ENCODE results near the gene RIT1. TPM values are rescaled to one million over a fixed set of nuclear protein-coding genes. Genes with fewer than 3 reads are reported as not detected.
"Not testable (repeated sequence)": the region's sequence is repeated elsewhere in the genome, so short reads cannot be mapped to it uniquely, and the experiment has no call there.

RIT1 gene
- total RNA-seq, 1 experiment from 2014 or later, result 22.4 TPM

GRCh38 chr1:155933591-155934096 lies 22.5 kb upstream of the RIT1 start:
- DNase-seq (ENCODE audit: low read depth), result no peak

GRCh38 chr1:155932487-155932886 lies 21.3 kb upstream of the RIT1 start:
- DNase-seq (ENCODE audit: low read depth), result no peak

- no peak for DNase-seq (ENCODE audit: low read depth)
Measured at GRCh38 chr1:155932081-155932480, 20.9 kb upstream of the RIT1 start.

- DNase-seq (ENCODE audit: low read depth), result peak; percentile 60
Measured at GRCh38 chr1:155931332-155932038, 20.3 kb upstream of the RIT1 start.

GRCh38 chr1:155930725-155931124 lies 19.6 kb upstream of the RIT1 start:
- DNase-seq (ENCODE audit: low read depth), result not testable (repeated sequence)

- DNase-seq (ENCODE audit: low read depth), result no peak
Measured at GRCh38 chr1:155929057-155929456, 17.9 kb upstream of the RIT1 start.

GRCh38 chr1:155925506-155925905 lies 14.4 kb upstream of the RIT1 start:
- no peak for DNase-seq (ENCODE audit: low read depth)

- DNase-seq (ENCODE audit: low read depth), result no peak
Measured at GRCh38 chr1:155920717-155921116, 9.6 kb upstream of the RIT1 start.

- no peak for DNase-seq (ENCODE audit: low read depth)
Measured at GRCh38 chr1:155919801-155920200, 8.7 kb upstream of the RIT1 start.

GRCh38 chr1:155918660-155919059 lies 7.5 kb upstream of the RIT1 start:
- no peak for DNase-seq (ENCODE audit: low read depth)

GRCh38 chr1:155913969-155914757 lies 3.0 kb upstream of the RIT1 start:
- no peak for DNase-seq (ENCODE audit: low read depth)

- DNase-seq (ENCODE audit: low read depth), result peak; percentile 16
Measured at GRCh38 chr1:155912056-155912536, 947 bp upstream of the RIT1 start.

- peak; percentile 41 for DNase-seq (ENCODE audit: low read depth)
Measured at GRCh38 chr1:155910621-155911121, 478 bp downstream of the RIT1 start.

- no peak for DNase-seq (ENCODE audit: low read depth)
Measured at GRCh38 chr1:155909894-155910293, 1.3 kb downstream of the RIT1 start.

- no peak for DNase-seq (ENCODE audit: low read depth)
Measured at GRCh38 chr1:155904261-155904660, 6.9 kb downstream of the RIT1 start.

GRCh38 chr1:155900161-155900560 lies 11.0 kb downstream of the RIT1 start:
- DNase-seq (ENCODE audit: low read depth), result no peak

- no peak for DNase-seq (ENCODE audit: low read depth)
Measured at GRCh38 chr1:155899683-155900082, 11.5 kb downstream of the RIT1 start.

- DNase-seq (ENCODE audit: low read depth), result no peak
Measured at GRCh38 chr1:155898888-155899287, 12.3 kb downstream of the RIT1 start.

- no peak for DNase-seq (ENCODE audit: low read depth)
Measured at GRCh38 chr1:155897746-155898145, 13.4 kb downstream of the RIT1 start.

GRCh38 chr1:155896476-155896875 lies 14.7 kb downstream of the RIT1 start:
- DNase-seq (ENCODE audit: low read depth), result not testable (repeated sequence)

GRCh38 chr1:155895617-155896016 lies 15.5 kb downstream of the RIT1 start:
- DNase-seq (ENCODE audit: low read depth), result not testable (repeated sequence)

GRCh38 chr1:155893389-155894142 lies 17.6 kb downstream of the RIT1 start:
- DNase-seq (ENCODE audit: low read depth), result peak; percentile 85

Measured in Daoy (cell line).